C1 segment of cervical spinal cord (tissue), 14 donors: ENCODE results near the gene GNL1.
A peak's percentile ranks its signal among the peaks of the same experiment; 100 is the strongest.
"Not testable (repeated sequence)": the region's sequence is repeated elsewhere in the genome, so short reads cannot be mapped to it uniquely, and the experiment has no call there.

ENCODE experiments used
- DNase-seq, 14 donors: peaks; one replicate each; lab custom pipeline; 2025; lab: John Stamatoyannopoulos, UW

Gene GNL1

DNA sequence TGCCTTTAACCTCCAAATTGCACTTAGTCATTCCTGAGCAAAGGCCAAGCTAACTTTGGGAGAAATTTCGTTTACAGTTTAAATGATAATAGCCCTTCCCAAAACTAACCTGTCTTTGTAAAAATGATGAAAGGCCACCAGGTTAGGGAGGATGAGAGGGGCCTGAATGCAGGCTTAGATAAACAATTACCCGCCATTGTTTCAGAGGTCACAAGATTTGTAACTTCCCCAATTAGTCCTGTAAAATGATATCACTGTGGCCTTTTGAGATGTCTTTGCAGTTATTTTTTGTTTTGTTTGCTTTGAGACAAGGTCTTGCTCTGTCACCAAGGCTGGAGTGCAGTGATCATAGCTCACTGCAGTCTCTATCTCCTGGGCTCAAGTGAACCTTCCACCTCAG, 26.3 kb downstream of the GNL1 start:
- DNase-seq = no peak

- not testable (repeated sequence) for DNase-seq
Measured at GRCh38 chr6:30529349-30529875, 26.9 kb downstream of the GNL1 start.

DNA sequence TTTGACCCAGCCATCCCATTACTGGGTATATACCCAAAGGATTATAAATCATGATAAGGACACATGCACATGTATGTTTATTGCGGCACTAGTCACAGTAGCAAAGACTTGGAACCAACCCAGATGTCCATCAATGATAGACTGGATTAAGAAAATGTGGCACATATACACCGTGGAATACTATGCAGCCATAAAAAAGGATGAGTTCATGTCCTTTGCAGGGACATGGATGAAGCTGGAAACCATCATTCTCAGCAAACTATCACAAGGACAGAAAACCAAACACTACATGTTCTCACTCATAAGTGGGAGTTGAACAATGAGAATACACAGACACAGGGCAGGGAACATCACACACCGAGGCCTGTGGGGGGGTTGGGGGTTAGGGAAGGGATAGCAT, 29.8 kb downstream of the GNL1 start:
- not testable (repeated sequence) for DNase-seq

- DNase-seq = not testable (repeated sequence)
Measured at GRCh38 chr6:30521952-30522351, 34.3 kb downstream of the GNL1 start.

DNA sequence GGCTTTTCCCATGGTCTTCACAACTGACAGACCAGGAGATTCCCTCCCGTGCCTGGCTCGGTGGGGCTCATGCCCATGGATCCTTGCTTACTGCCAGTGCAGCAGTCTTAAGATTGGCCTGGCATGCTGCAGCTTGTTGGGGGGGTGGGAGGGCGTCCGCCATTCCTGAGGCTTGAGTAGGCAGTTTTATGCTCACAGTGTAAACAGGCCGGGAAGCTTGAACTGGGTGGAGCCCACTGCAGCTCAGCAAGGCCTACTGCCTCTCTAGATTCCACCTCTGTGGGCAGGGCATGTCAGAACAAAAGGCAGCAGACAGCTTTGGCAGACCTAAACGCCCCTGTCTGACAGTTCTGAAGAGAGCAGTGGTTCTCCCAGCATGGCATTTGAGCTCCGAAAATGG, 35.2 kb downstream of the GNL1 start:
- DNase-seq = not testable (repeated sequence)

DNA sequence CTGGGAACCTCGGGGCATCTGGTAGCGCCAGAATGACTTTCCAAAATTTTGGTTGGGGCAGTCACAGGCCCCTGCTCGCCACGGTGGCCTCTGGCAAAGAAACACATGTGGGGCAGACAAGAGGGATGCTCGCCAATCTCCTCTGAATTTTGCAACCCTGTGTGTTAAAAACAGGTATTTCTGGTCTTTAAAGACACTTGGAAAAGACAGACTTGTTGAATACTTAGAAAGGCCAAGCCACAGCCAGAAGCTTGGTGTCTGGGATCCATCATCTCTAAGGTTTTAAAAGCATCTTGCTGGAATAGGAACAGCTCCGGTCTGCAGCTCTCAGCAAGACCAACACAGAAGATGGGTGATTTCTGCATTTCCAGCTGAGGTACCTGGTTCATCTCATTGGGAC, 35.8 kb downstream of the GNL1 start:
- no peak for DNase-seq

DNA sequence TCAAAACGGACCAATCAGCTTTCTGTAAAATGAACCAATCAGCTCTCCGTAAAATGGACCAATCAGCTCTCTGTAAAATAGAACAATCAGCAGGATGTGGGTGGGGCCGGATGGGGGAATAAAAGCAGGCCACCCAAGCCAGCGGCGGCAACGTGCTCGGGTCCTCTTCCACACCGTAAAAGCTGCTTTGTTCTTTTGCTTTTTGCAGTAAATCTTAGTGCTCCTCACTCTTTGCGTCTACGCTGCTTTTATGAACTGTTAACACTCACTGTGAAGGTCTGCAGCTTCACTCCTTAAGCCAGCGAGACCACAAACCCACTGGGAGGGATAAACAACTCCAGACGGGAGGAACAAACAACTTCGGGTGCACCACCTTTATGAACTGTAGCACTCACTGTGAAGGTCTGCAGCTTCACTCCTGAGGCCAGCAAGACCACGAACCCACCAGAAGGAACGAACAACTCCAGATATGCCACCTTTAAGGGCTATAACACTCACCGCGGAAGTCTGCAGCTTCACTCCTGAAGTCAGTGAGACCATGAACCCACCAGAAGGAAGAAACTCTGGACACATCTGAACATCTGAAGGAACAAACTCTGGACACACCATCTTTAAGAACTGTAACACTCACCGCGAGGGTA, 37.7 kb downstream of the GNL1 start:
- DNase-seq = not testable (repeated sequence)

DNA sequence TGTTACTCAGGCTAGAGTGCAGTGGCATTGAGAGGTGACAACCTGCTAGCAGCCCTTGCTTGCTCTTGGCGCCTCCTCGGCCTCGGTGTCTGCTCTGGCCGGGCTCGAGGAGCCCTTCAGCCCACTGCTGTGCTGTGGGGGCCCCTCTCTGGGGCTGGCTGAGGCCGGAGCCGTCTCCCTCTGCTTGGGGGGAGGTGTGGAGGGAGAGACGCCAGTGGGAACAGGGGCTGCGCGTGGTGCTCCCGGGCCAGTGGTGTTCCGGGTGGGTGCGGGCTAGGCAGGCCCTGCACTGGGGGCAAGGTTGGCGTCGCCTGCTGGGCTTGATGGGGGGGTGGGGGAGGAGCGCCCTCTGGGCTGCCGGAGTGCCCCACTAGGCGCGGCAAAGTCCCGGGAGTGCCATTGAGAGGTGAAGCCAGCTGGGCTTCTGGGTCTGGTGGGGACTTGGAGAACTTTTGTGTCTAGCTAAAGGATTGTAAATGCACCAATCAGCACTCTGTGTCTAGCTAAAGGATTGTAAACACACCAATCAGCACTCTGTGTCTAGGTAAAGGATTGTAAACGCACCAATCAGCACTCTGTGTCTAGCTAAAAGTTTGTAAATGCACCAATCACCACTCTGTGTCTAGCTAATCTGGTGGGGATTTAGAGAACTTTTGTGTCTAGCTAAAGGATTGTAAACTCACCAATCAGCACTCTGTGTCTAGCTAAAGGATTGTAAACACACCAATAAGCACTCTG, 38.4 kb downstream of the GNL1 start:
- DNase-seq = not testable (repeated sequence)

DNA sequence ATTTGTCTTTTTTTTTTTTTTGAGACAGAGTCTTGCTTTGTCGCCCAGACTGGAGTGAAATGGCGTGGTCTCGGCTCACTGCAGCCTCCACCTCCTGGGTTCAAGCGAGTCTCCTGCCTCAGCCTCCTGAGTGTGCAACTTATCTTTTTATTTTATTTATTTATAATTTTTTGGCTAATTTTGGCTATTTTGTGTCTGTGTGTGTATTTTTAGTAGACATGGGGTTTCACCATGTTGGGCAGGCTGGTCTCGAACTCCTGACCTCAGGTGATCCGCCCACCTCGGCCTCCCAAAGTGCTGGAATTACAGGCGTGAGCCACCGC, 39.6 kb downstream of the GNL1 start:
- not testable (repeated sequence) for DNase-seq

- peak in 8 of 14 donors; percentile 18 to 66 (median 42) for DNase-seq
Measured at GRCh38 chr6:30515944-30516753, 40.1 kb downstream of the GNL1 start.

DNA sequence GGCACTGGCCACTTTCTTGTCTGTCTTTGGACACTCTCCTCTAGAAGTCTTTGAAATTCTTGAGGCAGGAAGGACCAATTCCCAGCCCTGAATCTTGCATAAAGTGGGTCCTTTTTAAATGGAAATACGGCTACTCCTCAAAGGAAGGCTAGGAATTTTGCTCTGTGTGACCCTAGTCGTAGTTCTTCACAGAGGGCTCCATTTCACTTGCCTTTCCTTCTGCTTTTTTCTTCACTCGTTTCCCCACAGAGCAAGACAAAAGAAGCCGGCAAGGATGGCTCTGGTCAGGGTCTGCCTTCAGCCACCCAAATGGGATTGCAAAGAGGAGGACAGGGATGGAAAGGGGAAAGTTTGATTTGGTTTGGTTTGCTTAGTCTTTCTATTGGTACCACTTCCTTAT, 41.2 kb downstream of the GNL1 start:
- DNase-seq = no peak

- no peak for DNase-seq
Measured at GRCh38 chr6:30513451-30513850, 42.8 kb downstream of the GNL1 start.

GRCh38 chr6:30511169-30511546, 45.1 kb downstream of the GNL1 start:
- no peak for DNase-seq

DNA sequence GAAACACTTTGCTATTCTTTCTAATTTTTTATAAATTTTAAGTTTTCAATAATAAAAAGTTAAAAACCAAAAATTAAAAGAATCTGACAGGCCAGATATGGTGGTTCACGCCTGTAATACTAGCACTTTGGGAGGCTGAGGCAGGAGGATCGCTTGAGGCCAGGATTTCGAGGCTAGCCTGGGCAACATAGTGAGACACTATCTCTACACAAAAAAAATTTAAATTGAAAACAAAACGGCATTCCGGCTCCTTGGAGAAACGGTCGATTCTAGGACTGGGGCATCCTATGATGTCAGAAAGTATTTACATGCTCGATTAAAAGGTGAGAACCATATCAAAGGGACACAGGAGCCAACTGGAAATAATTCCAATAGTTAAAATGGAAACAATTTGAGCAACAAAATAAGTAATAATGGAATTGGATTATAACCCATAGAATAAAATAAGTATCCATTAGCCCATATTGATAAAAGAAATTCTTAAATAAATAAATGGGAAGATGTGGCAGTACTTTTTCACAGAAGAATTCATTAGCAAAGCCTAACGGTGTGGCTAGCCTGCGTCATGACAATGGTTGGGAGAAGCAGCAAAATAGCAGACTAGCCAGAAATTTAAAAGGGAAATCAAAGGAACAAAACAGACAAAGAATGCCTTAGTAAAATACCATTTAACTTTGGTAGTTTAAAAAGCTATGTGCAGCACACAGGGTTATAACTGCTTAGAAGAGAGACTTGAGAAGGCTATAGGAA, 45.7 kb downstream of the GNL1 start:
- no peak for DNase-seq

DNA sequence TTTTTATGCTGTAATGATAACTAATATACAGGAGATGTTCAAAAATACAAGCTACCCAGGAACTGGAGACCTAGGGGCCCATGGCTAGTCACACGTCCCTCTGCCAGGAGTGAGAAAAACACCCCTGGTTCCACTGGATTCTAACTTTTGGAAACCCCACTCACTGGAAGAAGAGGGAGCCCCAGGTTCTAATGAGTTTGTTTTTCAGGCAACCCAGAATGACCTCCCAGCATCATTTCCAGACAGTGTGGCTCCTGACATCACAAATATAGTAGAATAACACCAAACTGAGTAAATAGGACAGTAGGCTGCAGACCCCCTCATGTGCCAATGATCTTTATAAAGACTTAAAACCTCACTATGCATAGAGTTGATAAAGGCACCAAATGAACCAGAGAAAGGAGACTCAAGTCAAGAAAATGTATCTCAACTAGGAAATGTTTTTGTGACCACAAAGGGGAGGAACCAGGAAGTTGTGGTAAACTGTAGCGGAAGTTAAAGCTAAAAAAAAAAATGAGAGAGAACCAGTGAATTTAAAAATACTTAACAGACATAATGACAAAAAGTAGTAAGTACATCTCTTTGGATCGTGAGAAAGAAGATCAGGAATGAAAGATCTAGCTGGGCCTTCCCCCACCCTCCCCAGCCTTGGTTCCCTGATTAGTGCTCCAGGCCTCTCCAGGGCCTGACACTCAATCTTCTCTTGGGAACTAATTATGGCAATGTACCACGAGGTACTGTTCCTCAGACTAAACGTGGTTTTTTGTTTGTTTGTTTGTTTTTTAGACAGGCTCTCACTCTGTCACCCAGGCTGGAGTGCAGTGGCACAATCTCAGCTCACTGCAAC, 47.2 kb downstream of the GNL1 start:
- DNase-seq = no peak

GRCh38 chr6:30507849-30508827, 48.2 kb downstream of the GNL1 start:
- no peak for DNase-seq

DNA sequence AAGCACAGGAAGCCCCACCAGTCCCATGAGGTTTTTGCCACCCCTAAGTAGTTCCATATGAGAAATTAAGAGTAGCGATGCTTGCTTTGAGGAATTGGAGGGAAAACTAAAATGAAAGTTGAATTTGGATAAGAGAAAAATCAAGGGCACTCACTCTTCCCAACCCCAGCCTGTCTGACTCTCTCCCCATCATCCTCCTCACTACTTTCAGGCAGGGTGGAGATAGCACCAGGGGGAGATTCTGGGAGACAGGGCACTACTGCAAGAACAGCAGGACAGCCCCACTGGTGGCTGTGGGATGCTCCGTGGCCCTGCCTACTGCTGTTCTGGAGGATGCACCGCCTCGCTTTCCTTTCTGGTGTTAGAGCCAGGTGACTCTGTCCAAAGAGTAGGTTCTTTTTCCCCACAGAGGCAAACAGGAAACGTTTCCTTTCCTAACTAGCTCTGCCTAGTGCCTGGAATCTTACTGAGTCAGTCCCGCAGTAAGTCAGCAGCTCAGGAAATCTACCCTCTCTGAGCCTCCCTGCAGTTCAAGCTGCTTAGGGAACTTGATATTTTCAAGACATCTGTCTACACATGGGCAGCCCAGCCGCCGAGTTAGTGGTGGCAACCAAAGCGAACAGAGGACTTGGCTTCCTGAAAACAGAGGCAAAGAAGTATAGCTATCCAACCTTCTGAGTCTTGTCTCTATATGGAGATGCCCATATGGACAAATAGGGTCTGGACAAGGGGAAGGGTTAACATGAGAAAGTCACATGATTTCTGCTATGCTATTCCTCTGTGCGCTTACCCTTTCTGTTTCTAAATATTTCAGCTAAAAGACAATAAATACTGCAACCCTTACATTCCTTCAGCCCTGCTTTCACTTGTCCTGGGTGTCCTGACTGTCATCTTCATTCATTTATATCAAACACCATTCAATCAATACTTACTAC, 55.6 kb downstream of the GNL1 start:
- no peak for DNase-seq

DNA sequence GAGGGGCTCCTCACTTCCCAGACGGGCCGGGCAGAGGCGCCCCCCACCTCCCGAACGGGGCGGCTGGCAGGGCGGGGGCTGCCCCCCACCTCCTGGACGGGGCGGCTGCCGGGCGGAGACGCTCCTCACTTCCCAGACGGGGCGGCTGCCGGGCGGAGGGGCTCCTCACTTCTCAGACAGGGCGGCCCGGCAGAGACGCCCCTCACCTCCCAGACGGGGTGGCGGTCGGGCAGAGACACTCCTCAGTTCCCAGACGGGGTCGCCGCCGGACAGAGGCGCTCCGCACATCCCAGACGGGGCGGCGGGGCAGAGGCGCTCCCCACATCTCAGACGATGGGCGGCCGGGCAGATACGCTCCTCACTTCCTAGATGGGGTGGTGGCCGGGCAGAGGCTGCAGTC, 57.6 kb downstream of the GNL1 start:
- not testable (repeated sequence) for DNase-seq
